CD4-positive, alpha-beta T cell treated with Interleukin-17A for 4 hours (primary cell): ENCODE results near the gene FAM53A.
A peak's percentile ranks its signal among the peaks of the same experiment; 100 is the strongest.
"Not testable (repeated sequence)": the region's sequence is repeated elsewhere in the genome, so short reads cannot be mapped to it uniquely, and the experiment has no call there.

Source experiments
- DNase-seq: peaks from one replicate; pipeline ENCODE4 v3.0.0-alpha.2; 2020; ENCODE audit warnings: mixed read lengths

The FAM53A gene

DNA sequence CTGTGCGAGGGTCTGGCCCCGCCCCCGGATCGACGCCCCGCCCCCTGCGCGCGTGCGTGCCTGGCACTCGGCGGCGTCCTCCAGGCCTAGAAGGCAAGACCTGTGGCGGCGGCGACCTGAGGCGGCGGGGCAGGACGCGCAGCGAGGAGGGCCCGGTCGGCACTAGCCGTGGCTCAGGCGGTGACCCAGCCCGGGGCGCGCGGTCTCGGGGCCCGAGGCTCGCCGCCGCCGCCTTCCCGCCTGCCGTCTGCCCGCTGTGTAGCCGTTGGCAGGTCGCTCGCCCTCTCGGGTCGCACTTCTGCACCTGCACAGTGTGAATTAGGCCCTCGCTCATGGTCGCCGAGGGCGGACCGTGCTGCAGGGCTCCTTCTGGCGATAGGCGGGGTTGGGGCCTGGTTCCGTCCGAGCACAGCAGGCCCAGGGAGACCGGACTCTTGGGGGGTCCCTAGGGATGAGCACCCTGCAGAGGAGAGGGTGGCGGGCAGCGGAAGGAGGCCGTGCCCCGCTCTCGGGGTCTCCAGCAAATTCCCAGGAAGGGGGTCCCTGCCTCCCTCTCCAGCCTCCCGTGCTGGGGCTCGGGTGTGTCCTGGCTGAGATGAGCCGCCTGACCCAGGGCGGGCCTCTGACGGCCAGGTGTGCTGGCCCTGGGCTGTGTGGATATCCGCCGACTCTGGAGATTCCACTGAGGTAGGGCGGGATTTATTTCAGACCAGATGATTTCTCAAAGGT, 557 bp upstream of the FAM53A start:
- peak; percentile 98 for DNase-seq

DNA sequence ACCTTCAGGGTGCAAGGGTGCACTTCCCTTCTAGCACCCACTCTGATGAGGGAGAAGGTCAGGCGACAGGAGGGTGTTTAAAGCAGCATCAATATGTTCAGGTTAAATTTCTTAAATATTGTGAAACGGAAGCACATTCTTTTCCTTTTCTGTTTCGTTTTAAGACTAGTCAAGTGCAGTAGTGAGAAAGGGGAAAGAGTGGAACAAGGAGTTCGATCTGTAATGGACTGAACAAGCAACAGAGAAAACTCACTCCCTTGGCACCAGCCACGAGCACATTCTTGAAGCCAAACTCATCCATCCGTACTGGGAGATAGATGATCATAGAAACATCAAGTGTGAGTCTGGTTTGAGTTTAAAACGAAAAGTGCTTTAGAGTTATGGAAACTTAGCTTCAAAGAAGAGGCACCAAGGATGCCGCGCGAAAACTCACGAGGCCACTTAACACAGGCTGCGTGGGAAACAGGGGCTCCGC, 815 bp downstream of the FAM53A start:
- no peak for DNase-seq

DNA sequence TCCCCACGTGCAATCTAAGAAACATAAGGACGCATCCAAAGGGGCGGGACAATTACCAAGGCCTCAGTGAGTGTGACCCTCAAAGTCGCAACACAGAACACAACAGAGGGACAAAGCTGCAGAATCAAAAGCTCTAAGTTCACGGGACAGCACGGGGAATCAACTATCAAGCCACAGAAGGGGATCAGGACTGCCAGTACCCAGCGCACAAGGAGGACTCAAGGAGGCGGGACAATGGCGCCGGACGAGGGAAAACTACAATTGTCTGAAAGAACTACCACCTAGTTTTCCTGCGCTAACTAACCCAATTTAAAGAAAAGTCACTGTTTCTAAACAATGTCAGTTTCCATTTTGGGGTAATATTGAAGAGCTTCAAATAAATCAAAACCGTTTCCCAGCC, 1.3 kb downstream of the FAM53A start:
- DNase-seq: no peak

DNA sequence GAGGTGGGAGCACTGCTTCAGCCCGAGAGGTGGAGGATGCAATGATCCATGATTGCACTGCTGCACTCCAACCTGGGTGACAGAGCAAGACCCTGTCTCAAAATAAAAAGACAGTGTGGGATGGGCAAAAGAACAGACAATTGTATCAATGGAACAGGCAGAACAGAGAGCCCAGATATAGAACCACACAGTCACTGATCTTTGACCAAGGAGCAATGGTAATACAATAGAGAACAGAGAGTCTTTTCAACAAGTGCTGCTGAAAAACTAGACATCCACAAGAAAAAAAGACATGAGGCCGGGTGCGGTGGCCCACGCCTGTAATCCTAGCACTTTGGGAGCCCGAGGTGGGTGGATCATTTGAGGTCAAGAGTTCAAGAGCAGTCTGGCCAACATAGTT, 5.9 kb downstream of the FAM53A start:
- no peak for DNase-seq

DNA sequence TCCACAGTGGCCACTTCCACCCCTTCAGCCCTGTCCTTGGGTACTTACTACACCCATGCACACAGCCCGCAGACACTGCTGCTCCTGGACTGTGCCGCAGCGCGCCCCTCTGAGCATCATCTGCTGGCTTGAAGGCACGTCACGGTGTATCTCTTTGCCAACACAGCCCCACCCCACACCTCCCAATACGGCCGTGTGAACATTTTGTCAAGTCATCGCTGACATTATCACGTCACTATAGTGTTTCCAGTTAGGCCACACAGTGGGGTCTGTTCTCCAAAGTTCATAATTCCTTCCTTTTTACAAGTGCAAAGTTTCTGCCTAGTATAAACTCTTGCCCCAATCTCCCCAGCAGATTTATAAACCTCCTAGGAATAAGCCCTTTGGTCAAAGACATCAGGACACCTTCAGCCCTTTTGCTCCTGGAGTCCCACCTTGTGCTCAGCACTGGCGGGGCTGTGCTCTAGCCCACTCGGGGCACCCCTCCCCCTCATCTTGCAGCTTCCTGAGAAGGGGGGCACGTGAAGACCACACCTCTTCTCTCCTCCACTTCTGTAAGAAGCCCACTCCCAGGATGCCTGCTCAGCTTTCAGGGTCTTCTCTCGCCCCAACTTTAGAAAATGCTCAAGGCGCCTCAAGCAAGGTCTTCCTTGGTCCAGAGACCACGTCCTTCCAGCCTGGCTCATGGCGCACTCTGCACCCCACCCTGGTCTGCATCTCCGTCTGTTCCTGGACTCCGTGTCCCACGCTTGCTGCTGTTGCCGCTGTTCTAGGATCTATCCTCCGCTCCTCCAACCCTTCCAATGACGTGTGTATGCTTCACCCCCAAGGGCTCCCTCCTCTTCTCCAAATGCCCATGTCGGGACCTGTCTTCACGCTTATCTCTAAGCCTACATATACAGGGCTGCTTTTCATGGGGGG, 7.2 kb downstream of the FAM53A start:
- DNase-seq: no peak

DNA sequence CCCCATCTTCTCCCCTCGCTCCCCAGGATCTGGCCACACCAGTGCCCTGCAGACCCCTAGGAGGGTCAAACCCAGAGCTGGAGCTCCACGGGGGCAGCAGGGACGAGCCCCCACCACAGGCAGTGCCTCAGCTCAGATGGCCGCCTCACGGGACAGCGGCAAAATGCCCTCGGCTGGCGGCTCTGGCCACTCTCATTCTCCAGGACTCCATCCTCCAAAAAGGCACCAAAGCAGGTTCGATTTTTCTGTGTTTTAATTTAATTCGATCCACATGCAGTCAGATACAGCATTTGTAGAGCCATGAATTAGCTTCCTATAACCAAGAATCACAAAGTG, 8.3 kb downstream of the FAM53A start:
- DNase-seq: no peak

DNA sequence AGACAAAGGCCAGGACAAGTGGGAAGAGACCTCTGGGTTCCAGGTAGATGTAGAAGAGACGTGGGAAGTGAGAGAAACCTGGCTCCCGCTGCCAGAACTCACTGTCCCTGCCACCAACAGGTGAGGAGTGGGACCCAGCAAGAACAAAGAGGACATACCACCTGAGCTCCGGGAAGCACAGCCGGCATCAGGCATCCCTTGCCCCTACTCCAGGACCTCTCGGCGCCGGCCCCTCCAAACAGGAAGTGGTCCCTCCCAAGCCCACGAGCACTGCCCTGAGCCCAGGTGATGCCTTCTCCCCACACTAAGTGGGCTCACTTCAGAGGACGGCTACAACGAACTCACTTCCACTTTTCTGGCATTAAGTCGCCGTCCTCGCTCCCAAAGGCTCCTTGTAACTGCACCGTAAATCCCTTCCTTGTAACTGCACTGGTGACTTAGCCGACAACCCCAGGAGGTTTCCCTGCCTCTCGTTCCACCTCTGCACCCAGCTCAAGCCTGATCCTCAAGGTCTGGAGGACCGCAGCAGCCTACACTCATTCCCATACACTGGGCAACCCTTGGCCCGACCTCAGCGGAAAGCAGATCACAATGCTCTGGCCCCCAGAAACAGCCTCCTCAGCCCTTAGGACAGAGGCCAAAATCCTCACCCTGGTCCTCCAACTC, 8.8 kb downstream of the FAM53A start:
- DNase-seq: no peak

DNA sequence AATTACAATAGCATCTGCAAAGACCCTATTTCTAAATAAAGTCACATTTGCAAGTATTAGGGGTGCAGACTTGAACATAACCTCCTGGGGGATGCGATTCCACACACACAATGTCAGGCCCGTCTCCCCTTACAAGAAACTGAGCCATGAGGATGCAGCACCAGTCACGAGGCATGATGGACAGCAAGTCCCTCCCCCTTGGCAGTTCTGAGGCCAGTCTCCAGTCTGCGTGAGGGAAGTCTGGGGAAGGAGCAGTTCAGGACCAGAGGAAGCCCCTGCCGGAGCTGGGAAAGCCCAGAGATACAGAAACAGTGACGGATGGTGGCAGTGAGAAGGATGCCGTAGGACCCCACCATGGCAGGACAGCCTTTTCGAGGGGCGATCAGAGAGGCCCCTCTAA, 9.4 kb downstream of the FAM53A start:
- no peak for DNase-seq

DNA sequence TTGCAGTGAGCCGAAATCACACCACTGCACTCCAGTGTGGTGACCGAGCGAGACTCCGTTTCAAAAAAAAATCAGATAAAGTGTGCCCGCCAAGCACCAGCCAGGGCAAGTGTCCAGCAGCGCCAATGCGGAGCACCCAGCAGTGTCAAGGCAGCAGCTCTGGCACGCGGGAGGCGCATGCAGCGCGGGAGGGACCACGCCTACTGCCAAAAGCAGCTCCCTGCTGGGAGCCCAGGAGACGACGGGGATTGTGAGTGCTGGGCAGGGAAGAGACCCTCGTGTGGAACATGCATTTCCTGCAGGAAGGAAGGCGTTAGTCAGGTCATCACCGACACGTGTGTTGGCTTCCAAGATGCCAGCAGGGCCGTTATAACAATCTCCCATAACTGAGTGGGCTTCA, 10.4 kb downstream of the FAM53A start:
- DNase-seq: no peak

DNA sequence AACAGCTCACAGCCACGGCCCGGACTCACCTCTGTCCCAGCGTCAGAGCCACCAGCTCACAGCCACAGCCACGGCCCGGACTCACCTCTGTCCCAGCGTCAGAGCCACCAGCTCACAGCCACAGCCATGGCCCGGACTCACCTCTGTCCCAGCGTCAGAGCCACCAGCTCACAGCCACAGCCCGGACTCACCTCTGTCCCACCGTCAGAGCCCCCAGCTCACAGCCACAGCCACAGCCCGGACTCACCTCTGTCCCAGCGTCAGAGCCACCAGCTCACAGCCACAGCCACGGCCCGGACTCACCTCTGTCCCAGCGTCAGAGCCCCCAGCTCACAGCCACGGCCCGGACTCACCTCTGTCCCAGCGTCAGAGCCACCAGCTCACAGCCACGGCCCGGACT, 13.1 kb downstream of the FAM53A start:
- not testable (repeated sequence) for DNase-seq

DNA sequence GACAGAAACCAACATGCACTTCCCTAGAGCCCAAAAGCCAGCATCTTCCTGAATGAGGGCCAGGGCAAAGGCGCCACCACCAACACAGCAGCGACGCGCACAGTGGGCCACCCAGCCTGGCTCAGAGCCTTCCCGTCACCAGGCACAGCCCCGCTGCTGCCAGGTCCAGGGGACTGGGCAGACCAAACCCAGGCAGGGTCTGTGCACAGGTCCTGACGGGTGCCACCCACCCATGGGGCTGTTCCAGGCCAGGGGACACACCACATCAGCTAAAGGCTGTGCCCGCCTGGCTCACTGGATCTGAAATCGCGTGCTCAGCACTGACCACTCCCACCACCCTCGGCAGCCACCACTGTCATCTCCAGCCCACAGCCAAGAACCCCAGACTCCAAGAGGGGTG, 13.8 kb downstream of the FAM53A start:
- no peak for DNase-seq

DNA sequence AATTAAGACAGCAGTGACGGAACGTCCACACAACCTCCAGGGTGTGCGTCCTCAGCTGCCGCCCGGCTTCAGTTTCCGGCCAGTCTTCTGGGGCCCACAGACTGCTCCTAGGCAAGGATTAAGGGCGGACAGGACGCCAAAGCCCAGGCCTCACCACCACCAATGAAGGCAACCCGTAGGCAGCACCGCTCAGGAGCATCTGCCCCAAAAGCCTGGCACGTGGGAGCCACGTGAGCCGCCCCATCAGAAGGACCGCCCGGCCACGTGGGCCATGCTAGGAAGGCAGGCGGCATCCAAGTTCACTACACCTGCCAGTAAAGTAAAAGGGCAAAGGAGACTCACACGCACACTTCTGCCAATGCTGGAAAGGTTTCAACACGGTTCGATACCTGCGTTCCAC, 14.3 kb downstream of the FAM53A start:
- no peak for DNase-seq

DNA sequence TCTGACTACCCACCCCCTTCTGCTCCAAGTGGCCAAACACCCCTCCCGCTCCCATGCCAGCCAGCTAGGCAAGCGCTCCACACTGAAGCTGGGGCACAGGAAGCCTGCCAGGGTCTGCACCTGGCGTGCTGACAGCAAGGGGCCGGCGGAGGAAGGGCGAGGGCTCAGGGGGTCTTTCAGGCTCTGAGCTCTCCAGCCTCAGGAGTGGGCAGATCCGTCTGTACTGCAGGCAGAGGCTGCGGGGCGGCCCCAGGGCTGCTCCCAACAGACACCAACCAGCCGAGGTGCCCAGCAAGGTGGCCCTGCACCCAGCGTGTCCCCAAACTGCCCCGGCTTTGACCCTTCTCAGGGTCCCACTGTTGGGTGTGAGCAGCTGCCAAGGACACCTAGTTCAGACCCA, 14.8 kb downstream of the FAM53A start:
- no peak for DNase-seq

DNA sequence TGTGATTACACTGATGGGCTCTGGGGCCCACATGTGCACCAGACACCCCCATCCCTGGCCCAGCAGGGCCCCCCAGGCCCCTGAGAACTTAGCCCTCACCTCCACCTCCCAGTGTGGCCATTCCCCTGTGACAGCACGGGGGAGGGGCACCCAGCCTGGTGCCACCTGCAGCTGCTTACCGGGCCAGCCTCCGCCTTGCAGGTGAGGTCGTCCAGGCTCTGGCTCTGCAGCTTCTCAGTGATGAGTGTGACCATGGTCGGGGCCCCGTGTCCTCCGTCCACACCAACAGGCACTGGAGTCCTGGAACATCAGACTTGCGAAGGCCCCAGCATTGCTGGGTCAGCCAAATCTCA, 15.6 kb downstream of the FAM53A start:
- no peak for DNase-seq

DNA sequence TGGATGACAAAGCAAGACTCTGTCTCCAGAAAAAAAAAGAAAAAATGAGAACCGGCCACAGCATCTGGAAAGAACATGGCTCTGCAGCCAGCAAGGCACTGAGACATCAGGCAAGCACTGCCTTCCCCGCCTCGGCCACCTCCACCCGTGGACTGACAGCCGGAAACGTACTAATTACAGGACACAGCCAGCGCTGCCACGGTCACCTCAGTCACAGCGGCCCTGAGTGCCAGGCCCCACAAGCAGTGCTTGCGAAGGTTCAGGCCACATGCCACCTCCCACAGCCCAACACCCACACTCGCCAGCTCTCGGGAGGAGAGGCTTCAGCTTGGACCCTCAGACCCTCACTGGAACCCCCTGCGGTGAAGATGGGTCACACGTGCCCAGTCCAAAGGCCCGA, 16.8 kb downstream of the FAM53A start:
- DNase-seq: no peak

DNA sequence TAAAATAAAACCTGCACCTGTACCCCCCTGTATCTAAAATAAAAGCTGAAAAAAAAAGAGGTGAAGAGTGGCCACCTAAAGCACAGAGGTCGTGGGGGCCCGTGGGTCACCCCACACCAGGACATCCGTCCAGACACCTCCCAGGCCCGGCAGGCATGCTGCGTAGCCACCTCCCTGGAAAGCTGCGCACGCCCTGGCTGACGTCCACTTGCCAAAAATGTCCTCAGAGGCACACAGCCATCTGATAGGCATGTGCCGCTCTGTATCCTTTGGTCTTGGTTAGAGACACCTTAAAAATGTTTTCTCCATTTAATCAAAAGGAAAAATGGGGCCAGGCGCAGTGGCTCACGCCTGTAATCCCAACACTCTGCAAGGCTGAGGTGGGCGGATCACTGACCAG, 17.7 kb downstream of the FAM53A start:
- no peak for DNase-seq

DNA sequence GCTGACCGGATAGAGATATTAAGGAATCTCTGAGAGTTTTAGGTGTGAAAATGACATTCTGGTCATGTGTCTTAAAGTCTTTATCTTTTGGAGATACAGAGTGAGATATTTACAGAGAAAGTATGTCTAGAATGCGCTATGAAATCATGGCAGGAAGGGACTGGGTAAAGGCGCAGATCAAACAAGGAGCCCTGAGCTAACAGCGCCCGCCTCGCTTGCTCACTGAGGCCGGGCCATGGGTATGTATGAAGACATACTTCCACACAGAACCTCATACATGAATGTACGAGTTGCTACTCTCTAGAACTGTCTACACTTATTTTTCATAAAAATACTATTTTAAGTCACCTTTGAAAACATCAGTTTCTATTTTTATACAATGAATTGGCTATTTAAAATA, 20.0 kb downstream of the FAM53A start:
- no peak for DNase-seq

DNA sequence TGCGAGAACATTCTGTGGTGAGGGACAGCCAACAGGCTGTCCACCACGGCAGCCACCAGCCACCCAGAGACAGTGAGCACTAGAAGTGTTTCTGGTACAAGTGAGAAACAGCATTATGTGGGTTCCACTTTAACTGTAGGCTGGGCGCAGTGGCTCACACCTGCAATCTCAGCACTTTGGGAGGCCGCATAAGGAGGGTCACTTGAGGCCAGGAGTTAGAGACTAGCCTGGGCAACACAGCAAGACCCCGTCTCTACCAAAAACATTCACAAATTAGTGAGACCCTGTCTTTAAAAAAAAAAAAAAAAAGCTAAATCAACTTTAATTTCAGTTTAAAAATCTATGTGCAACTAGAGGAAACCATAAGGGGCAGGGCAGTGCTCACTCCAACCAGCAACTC, 20.6 kb downstream of the FAM53A start:
- no peak for DNase-seq

DNA sequence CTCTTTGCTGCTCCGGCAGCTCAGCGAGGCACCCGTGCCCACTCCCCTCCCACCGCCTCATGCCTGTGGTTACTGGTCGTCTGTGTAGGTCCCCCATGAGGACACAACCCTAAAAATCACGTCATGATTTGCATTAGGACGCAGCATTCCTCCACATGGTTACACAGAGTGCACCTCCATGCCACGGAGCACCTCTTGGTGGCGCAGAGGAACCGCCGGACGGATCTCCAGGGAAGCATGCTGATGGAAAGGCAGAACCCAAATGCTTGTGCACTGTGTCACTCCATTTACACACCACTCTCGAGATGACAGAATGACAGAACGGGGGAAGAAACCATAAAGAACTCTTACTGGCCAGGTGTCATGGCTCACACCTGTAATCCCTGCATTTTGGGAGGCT, 22.4 kb downstream of the FAM53A start:
- no peak for DNase-seq

DNA sequence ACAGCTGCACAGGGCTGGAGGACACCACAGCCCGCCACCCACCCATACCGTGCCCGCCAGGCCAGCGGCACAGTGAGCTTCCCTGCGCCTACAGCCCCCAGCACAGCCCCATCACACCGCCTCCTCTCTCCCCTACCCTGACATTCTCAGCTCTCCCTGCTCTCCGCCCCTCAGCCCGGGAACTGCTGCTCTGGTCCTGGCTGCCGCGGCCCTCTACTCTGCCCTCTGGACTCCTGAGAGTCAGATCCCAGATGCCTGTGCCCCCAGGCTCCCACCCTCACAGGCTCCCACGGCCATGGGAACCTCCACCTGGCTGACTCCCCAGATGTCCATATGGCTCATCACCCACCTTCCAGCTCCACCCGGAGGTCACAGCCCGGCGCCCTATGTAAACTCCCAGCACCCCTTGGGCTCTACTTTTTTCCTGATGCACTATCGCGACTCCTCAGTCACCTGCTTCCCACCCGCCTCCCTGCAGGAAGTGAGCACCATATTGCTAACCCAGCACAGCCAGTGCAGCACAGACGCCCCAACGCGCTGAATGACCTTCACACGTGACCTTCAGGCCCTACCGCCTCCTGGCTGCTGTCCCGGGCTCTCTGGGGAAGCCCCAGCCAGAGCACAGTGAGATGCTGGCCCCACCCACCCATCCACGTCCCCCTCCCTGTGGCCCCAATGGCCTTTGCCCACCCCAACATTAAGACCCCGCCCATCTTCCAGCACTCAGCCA, 23.0 kb downstream of the FAM53A start:
- no peak for DNase-seq

DNA sequence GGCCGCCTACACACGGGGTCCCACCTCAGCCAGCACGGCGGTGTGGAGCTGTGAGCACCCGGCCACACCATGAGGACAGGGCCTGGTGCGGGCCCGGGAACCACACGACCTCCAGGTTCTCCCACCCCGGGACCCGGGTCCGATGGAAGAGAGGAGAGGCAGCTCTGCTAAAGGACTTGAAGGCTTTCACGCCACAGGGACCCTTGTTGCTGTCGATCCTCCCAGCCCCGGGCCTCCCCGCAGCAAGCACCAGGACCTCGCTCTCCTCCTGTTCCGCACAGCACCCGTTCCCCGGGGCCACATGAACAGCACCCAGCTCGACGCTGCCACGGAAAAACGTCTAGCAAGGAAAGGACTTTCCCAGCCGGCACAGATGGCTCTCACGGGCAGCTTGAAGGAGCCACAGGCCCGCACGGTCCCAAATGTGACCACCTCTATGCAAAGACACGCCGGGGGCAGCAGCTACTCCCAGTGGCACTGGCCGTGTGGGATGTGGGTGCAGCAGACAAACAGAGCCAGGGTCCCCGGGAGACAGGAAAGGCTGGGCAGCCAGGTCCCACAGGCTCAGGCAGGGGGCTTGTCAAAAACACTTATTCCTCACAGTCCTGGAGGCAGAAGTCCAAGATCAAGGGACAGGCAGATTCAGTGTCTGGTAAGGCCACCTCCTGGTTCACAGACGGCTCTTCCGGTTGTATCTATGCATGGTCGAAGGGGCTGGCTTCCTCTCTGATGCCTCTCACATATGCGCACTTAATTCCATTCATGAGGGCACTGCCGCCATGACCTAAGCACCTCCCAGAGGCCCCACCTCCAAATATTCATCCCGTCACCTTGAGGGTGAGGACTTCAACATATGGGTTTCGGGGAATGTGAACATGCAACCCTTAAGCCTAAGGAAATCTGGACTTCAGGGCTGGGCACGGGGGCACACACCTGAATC, 24.7 kb downstream of the FAM53A start:
- DNase-seq: no peak

DNA sequence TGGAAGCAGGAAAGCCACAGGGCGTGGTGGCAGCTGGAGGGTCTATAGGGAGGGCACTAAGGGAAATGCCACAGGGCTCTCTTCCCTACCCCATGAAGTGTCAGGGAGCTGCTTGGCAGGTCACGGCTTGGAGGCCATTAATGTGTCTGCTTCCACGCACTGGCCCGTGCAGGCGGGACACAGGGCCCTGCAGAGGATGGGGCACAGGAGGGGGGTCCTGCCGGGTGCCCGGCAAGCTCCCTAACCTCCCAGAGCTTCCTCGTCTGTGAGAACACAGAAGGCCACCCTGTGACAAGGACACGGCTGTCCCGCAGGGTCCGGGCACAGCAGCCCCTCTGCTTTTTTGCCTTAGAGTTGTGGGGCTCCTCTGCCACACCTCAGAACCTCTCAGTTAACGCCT, 25.5 kb downstream of the FAM53A start:
- no peak for DNase-seq
